HG02763 (cell line): ENCODE data around the gene GGACT.

Experiments
- ATAC-seq: cut with Tn5 transposase; IDR thresholded peaks from one replicate; pipeline ENCODE4 v1.9.1; 2021; ENCODE audit warnings: mild to moderate bottlenecking, moderate library complexity; ENCODE audit not compliant: unreplicated experiment

GGACT gene

GRCh38 chr13:100552755-100553154, 35.8 kb downstream of the GGACT start:
- ATAC-seq = no peak

- ATAC-seq = no peak
Measured at GRCh38 chr13:100549316-100549715, 39.3 kb downstream of the GGACT start.

GRCh38 chr13:100547791-100548201, 40.8 kb downstream of the GGACT start:
- no peak for ATAC-seq

- ATAC-seq = no peak
Measured at GRCh38 chr13:100546713-100547405, 41.7 kb downstream of the GGACT start.

- no peak for ATAC-seq
Measured at GRCh38 chr13:100545684-100546061, 42.9 kb downstream of the GGACT start.

- ATAC-seq = no peak
Measured at GRCh38 chr13:100544866-100545683, 43.5 kb downstream of the GGACT start.

- no peak for ATAC-seq
Measured at GRCh38 chr13:100543872-100544602, 44.6 kb downstream of the GGACT start.

- ATAC-seq = peak; percentile 83
Measured at GRCh38 chr13:100542826-100543156, 45.8 kb downstream of the GGACT start.

GRCh38 chr13:100541897-100542825, 46.4 kb downstream of the GGACT start:
- no peak for ATAC-seq

GRCh38 chr13:100540621-100541020, 48.0 kb downstream of the GGACT start:
- ATAC-seq = no peak

GRCh38 chr13:100537951-100538462, 50.6 kb downstream of the GGACT start:
- no peak for ATAC-seq

- no peak for ATAC-seq
Measured at GRCh38 chr13:100537486-100537885, 51.1 kb downstream of the GGACT start.

- ATAC-seq = no peak
Measured at GRCh38 chr13:100536643-100537180, 51.9 kb downstream of the GGACT start.

GRCh38 chr13:100535426-100536135, 53.0 kb downstream of the GGACT start:
- ATAC-seq = no peak

GRCh38 chr13:100534911-100535310, 53.7 kb downstream of the GGACT start:
- no peak for ATAC-seq

- no peak for ATAC-seq
Measured at GRCh38 chr13:100534147-100534843, 54.3 kb downstream of the GGACT start.

GRCh38 chr13:100533588-100534041, 55.0 kb downstream of the GGACT start:
- no peak for ATAC-seq

GRCh38 chr13:100532836-100533435, 55.7 kb downstream of the GGACT start:
- no peak for ATAC-seq
